ENCODE data around the gene NFIA.
"Not testable (repeated sequence)": the region's sequence is repeated elsewhere in the genome, so short reads cannot be mapped to it uniquely, and the experiment has no call there.

Gene NFIA

GRCh38 chr1:61064673-61065072, 17.7 kb upstream of the NFIA start:
- no peak for DNase-seq (ENCODE audit: extremely low read depth, low read depth)
- no peak for TF ChIP-seq CTCF (IDR thresholded peaks at IDR 0.05; ENCODE audit: low read depth, low read length)

GRCh38 chr1:61067446-61068019, 14.8 kb upstream of the NFIA start:
- no peak for DNase-seq (ENCODE audit: extremely low read depth, low read depth)
- no peak for TF ChIP-seq CTCF (IDR thresholded peaks at IDR 0.05; ENCODE audit: low read depth, low read length)

- no peak for TF ChIP-seq CTCF (IDR thresholded peaks at IDR 0.05; ENCODE audit: low read depth, low read length)
- DNase-seq (ENCODE audit: extremely low read depth, low read depth): no peak
These were observed 12.3 kb upstream of the NFIA start for GRCh38 chr1:61070054-61070453.

- DNase-seq (ENCODE audit: extremely low read depth, low read depth): no peak
- TF ChIP-seq CTCF (IDR thresholded peaks at IDR 0.05; ENCODE audit: low read depth, low read length): no peak
These were observed 10.9 kb upstream of the NFIA start for GRCh38 chr1:61071205-61072130.

GRCh38 chr1:61073871-61074270, 8.5 kb upstream of the NFIA start:
- no peak for TF ChIP-seq CTCF (IDR thresholded peaks at IDR 0.05; ENCODE audit: low read depth, low read length)
- DNase-seq (ENCODE audit: extremely low read depth, low read depth): no peak

GRCh38 chr1:61075833-61076232, 6.5 kb upstream of the NFIA start:
- not testable (repeated sequence) for DNase-seq (ENCODE audit: extremely low read depth, low read depth)

GRCh38 chr1:61076728-61077675, 5.4 kb upstream of the NFIA start:
- no peak for TF ChIP-seq CTCF (IDR thresholded peaks at IDR 0.05; ENCODE audit: low read depth, low read length)
- peak; percentile 77 for DNase-seq (ENCODE audit: extremely low read depth, low read depth)

Measured in AG09319 (cell line).